GM18870 (cell line): ENCODE results near the gene CUTA.
"Not testable (repeated sequence)": the region's sequence is repeated elsewhere in the genome, so short reads cannot be mapped to it uniquely, and the experiment has no call there.

ENCODE experiments used
- ATAC-seq: cut with Tn5 transposase; IDR thresholded peaks from one replicate; pipeline ENCODE4 v1.9.1; 2021; ENCODE audit warnings: moderate library complexity; ENCODE audit not compliant: unreplicated experiment

CUTA gene

DNA sequence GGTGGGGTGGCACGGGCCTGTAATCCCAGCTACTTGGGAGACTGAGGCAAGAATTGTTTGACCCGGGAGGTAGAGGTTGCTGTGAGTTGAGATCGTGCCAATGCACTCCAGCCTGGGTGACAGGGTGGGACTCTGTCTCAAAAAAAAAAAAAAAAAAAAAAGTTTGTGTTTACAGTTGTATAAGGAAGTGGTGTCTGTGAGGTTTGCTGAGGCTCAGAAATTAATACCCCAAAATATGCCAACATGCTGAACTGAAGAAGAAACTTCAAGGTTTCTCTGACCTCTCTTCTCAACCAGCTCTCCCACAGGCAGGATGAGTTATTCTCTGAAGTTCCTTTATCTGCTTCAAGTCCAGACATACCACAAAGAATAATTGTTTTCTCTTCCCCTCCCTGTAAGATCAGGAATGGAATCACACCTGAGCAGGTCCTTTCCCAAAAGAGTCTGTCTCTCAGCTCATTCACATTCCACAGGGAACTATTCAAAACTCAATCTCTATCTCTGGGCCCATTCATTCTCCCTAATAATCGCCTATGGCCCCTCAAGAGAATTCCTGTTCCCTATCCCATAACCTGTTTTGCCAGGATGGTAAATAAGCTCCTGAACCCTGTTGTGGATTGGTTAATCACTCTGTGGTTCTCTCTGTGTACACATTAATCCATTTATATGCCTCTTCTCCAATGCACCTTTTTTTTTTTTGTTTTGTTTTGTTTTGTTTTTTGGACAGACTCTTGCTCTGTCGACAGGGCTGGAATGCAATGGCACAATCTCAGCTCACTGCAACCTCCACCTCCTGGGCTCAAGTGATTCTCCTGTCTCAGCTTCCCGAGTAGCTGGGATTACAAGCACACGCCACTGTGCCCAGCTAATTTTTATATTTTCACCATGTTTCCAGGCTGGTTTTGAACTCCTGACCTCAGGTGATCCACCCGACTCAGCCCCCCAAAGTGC lies 43.7 kb downstream of the CUTA start:
- no peak for ATAC-seq

DNA sequence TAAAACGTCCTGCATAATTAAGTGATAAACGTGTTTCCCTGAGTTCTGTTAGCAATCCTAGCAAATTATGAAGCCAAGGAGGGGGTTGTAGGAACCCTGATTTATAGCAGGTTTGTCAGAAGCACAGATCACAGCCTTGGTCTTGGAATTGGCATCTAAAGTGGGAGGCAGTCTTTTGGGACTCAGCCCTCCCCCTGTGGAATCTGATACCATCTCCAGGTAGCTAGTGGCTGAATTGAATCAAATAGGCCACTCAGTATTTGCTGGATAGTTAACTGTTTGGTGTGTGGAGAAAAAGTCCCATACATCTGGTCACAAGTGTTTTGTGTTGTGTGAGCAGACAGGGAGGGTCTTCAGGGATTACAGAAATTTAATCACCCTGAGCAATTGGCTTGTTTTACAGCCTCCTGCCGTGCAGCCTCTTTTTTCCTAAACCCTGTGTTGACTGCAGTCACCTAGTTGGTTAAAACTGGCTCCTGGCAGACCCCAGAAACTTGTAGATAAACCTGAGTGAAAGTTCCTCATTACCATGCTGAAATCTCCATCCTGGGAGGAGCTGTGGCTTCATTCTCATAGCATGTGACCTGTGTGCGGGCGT lies 45.3 kb downstream of the CUTA start:
- no peak for ATAC-seq

DNA sequence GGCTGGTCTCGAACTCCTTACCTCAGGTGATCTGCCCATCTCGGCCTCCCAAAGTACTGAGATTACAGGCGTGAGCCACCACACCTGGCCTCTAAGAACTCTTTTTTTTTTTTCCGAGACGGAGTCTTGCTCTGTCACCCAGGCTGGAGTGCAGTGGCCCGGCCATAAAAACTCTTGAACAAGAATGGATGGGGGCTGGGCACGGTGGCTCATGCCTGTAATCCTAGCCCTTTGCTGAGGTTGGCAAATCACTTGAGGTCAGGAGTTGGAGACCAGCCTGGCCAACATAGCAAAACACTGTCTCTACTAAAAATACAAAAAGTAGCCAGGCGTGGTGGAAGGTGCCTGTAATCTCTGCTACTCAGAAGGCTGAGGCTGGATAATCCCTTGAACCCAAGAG lies 46.0 kb downstream of the CUTA start:
- ATAC-seq, result not testable (repeated sequence)

DNA sequence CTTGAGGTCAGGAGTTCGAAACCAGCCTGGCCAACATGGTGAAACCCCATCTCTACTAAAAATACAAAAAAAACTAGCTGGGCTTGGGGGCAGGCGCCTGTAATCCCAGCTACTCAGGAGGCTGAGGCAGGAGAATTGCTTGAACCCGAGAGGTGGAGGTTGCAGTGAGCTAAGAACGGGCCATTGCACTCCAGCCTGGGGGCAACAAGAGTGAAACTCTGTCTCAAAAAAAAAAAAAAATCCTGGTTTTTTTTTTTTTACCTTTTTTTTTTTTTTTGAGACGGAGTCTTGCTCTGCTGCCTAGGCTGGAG lies 50.2 kb downstream of the CUTA start:
- ATAC-seq, result not testable (repeated sequence)

DNA sequence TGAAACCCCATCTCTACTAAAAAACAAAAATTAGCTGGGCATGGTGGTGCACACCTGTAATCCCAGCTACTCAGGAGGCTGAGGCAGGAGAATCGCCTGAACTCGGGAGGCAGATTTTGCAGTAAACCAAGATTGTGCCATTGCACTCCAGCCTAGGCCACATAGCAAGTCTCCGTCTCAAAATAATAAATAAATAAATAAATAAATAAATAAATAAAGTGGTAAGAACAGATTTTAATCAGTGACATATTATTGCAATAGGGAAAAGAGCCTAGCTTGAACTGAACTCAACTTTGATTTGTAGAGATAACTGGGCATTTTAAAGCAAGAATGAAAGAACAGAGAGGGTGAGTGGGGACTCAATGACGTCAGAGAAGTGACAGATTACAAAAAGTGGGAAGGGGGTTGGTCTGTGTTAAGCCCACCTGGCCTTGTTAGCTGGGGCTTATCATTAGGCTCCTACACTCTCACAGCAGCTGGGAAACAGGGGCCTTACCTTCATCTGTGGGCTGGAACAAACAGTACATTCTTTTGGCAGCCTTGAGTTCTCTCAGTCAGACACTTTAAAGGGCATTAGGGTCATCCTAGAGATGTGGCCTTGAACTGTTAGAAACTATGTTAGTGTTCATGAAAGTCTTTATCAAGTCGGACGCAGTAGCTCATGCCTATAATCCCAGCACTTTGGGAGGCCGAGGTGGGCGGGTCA lies 50.7 kb downstream of the CUTA start:
- no peak for ATAC-seq
